Astrocyte of the spinal cord (primary cell): ENCODE measurements around the gene FNDC10.

ENCODE experiments used
- DNase-seq: peaks from one replicate; pipeline ENCODE4 v3.0.0; 2011; ENCODE audit warnings: low read depth, low spot score
- H3K4me3 ChIP-seq: 2 replicates; pipeline ENCODE4 v1.5.1; 2011; ENCODE audit warnings: low read depth, mild to moderate bottlenecking, low read length, moderate library complexity
- in situ Hi-C: cut with HindIII; loops from 2 replicates; pipeline ENCODE4 v1.10.0; 2017; ENCODE audit warnings: low sequenced_read_pairs
- TF ChIP-seq, protein P1 (sequence below): IDR thresholded peaks from 2 replicates; pipeline ENCODE4 v1.5.1; 2012; ENCODE audit warnings: low read depth, mild to moderate bottlenecking, low read length, inconsistent platforms

Gene FNDC10

DNA sequence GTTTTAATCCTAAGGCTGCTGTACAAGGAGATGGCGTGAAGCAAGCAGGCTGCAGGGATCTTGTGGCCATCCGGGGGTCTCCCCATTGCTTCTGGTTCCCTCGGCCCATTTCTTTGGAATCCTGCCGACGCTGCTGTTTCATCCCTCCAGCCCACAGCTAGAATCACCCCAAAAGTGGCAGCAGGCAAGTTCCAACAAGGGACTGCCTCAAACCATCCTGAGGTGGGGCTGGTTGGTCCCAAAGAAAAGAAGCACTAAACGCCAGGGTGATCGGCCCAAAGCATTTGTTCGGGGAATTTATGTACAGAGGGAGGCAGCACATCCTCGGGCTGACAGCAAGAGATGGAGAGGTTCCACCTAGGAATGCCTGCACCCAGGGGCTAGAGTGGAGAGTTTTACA is 10.9 kb upstream of the FNDC10 start:
- TF ChIP-seq, protein P1, sequence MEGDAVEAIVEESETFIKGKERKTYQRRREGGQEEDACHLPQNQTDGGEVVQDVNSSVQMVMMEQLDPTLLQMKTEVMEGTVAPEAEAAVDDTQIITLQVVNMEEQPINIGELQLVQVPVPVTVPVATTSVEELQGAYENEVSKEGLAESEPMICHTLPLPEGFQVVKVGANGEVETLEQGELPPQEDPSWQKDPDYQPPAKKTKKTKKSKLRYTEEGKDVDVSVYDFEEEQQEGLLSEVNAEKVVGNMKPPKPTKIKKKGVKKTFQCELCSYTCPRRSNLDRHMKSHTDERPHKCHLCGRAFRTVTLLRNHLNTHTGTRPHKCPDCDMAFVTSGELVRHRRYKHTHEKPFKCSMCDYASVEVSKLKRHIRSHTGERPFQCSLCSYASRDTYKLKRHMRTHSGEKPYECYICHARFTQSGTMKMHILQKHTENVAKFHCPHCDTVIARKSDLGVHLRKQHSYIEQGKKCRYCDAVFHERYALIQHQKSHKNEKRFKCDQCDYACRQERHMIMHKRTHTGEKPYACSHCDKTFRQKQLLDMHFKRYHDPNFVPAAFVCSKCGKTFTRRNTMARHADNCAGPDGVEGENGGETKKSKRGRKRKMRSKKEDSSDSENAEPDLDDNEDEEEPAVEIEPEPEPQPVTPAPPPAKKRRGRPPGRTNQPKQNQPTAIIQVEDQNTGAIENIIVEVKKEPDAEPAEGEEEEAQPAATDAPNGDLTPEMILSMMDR, result no peak
- in situ Hi-C loops, result no loop called here
- DNase-seq, result no peak
- H3K4me3 ChIP-seq, result no peak overlapping the region

- TF ChIP-seq, protein P1, result no peak
- no peak overlapping the region for H3K4me3 ChIP-seq
- no peak for DNase-seq
- in situ Hi-C loops, result no loop called here
Observed at GRCh38 chr1:1609822-1610485, 10.0 kb upstream of the FNDC10 start.

GRCh38 chr1:1606232-1606631 is 6.3 kb upstream of the FNDC10 start:
- no peak for DNase-seq
- in situ Hi-C loops, result no loop called here
- no peak overlapping the region for H3K4me3 ChIP-seq
- TF ChIP-seq, protein P1, result no peak

- in situ Hi-C loops, result no loop called here
- TF ChIP-seq, protein P1, result no peak
- H3K4me3 ChIP-seq, result no peak overlapping the region
- DNase-seq, result no peak
Observed at GRCh38 chr1:1605724-1606123, 5.8 kb upstream of the FNDC10 start.

DNA sequence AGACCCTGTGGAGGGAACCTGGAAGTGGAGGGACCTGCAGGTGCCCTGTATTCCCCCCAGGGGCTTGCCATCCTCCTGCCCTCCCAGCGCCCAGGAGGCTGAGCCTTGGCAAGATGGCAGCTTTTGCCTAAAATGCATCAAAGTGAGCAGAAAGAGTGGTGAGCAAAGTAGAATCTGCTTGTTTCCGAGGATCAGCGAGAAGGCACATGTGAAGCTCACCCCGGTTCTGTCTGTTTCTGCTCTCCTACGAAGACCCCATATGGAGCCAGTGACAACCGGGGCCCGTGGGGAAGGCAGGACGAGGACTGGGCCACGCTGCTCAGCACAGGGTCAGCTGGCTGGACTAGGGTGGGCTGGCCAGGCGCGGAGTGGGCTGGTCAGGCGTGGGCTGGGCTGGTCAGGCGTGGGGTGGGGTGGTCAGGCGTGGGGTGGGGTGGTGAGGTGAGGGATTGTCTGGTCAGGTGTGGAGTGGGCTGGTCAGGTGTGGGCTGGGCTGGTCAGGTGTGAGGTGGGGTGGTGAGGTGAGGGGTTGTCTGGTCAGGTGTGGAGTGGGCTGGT is 5.2 kb upstream of the FNDC10 start:
- TF ChIP-seq, protein P1, result no peak
- in situ Hi-C loops, result no loop called here
- H3K4me3 ChIP-seq, result no peak overlapping the region
- DNase-seq, result no peak

- H3K4me3 ChIP-seq, result no peak overlapping the region
- in situ Hi-C loops, result no loop called here
- TF ChIP-seq, protein P1, result no peak
- DNase-seq, result no peak
Observed at GRCh38 chr1:1604374-1605033, 4.6 kb upstream of the FNDC10 start.
